ENCODE data around the gene DGKH. TPM values are rescaled to one million over a fixed set of nuclear protein-coding genes. Genes with fewer than 3 reads are reported as not detected.

Gene DGKH
- polyA plus RNA-seq, 1 donor from 2014 or later = 3.5 TPM

GRCh38 chr13:42116225-42116624, 67.8 kb downstream of the DGKH start:
- no peaks in the 10 kb centered on the region for H3K36me3 ChIP-seq (ENCODE audit: insufficient read depth, low read length)
- no peak overlapping the region for H3K27ac ChIP-seq (ENCODE audit: low read length)
- H3K27me3 ChIP-seq (ENCODE audit: insufficient read depth, low read depth, low read length) = no peaks in the 10 kb centered on the region
- no peaks in the 10 kb centered on the region for H3F3A ChIP-seq (ENCODE audit: insufficient read depth, low read length, poor library complexity, severe bottlenecking)
- no peak overlapping the region for H3K4me3 ChIP-seq (ENCODE audit: low read length)
- no peaks in the 10 kb centered on the region for H3K9me2 ChIP-seq (ENCODE audit: insufficient read depth, low read length)
- no peak overlapping the region for H2AFZ ChIP-seq (ENCODE audit: low read depth, low read length)
- no peaks in the 10 kb centered on the region for H3K9me3 ChIP-seq (ENCODE audit: low read length)
- no peak overlapping the region for H3K4me2 ChIP-seq (ENCODE audit: low read length)
- H3K79me2 ChIP-seq (replicated peaks; ENCODE audit: insufficient read depth, low read length) = no peaks in the 10 kb centered on the region
- TF ChIP-seq POLR2AphosphoS5 (IDR thresholded peaks at IDR 0.05) (no peak), CTCF (IDR thresholded peaks at IDR 0.05; ENCODE audit: poor library complexity, severe bottlenecking) (no peak), SMC3 (conservative IDR thresholded peaks at IDR 0.05; ENCODE audit: poor library complexity) (no peak), MXI1 (conservative IDR thresholded peaks at IDR 0.05; ENCODE audit: poor library complexity, severe bottlenecking) (no peak), EP300 (conservative IDR thresholded peaks at IDR 0.05; ENCODE audit: poor library complexity, severe bottlenecking) (no peak), TAF1 (IDR thresholded peaks at IDR 0.05; ENCODE audit: low read depth) (no peak), RAD21 (conservative IDR thresholded peaks at IDR 0.05) (no peak), EZH2 (IDR thresholded peaks at IDR 0.05; ENCODE audit: borderline replicate concordance, insufficient read depth, low read length, poor library complexity, severe bottlenecking) (no peak), REST (IDR thresholded peaks at IDR 0.05; ENCODE audit: borderline replicate concordance) (no peak)
- no peak overlapping the region for H3K9ac ChIP-seq (ENCODE audit: low read length)
- no peaks in the 10 kb centered on the region for H4K20me1 ChIP-seq (ENCODE audit: insufficient read depth)

- TF ChIP-seq TAF1 (IDR thresholded peaks at IDR 0.05; ENCODE audit: low read depth) (no peak), EZH2 (IDR thresholded peaks at IDR 0.05; ENCODE audit: borderline replicate concordance, insufficient read depth, low read length, poor library complexity, severe bottlenecking) (no peak), SMC3 (conservative IDR thresholded peaks at IDR 0.05; ENCODE audit: poor library complexity) (no peak), CTCF (IDR thresholded peaks at IDR 0.05; ENCODE audit: poor library complexity, severe bottlenecking) (no peak), POLR2AphosphoS5 (IDR thresholded peaks at IDR 0.05) (no peak), EP300 (conservative IDR thresholded peaks at IDR 0.05; ENCODE audit: poor library complexity, severe bottlenecking) (no peak), REST (IDR thresholded peaks at IDR 0.05; ENCODE audit: borderline replicate concordance) (no peak), RAD21 (conservative IDR thresholded peaks at IDR 0.05) (no peak)
- Histone ChIP-seq H3K9me2 (ENCODE audit: insufficient read depth, low read length) (no peaks in the 10 kb centered on the region), H2AFZ (ENCODE audit: low read depth, low read length) (no peak overlapping the region), H3F3A (ENCODE audit: insufficient read depth, low read length, poor library complexity, severe bottlenecking) (no peaks in the 10 kb centered on the region), H3K4me2 (ENCODE audit: low read length) (no peak overlapping the region), H3K9ac (ENCODE audit: low read length) (no peak overlapping the region), H3K27ac (ENCODE audit: low read length) (no peak overlapping the region), H3K4me3 (ENCODE audit: low read length) (no peak overlapping the region), H3K27me3 (ENCODE audit: insufficient read depth, low read depth, low read length) (no peaks in the 10 kb centered on the region), H3K9me3 (ENCODE audit: low read length) (no peaks in the 10 kb centered on the region), H4K20me1 (ENCODE audit: insufficient read depth) (no peaks in the 10 kb centered on the region), H3K36me3 (ENCODE audit: insufficient read depth, low read length) (no peaks in the 10 kb centered on the region), H3K79me2 (replicated peaks; ENCODE audit: insufficient read depth, low read length) (no peaks in the 10 kb centered on the region)
These were observed 70.6 kb downstream of the DGKH start for GRCh38 chr13:42119041-42119440.

Data from neural cell (in vitro differentiated cells).